HepG2 (cell line): ENCODE measurements around the gene DEGS1. TPM values are rescaled to one million over a fixed set of nuclear protein-coding genes. Genes with fewer than 3 reads are reported as not detected.

Experiments used
- CSRNP1 ChIP-seq: sonication (generic); formaldehyde crosslinking; IDR thresholded peaks from 2 replicates; pipeline ENCODE4 v1.8.1; 2023; ENCODE audit warnings: mild to moderate bottlenecking, missing genetic modification reagents
- HOXA5 ChIP-seq: sonication (generic); formaldehyde crosslinking; IDR thresholded peaks from 2 replicates; pipeline ENCODE4 v1.4.0; 2020; ENCODE audit warnings: missing genetic modification reagents
- MAFG ChIP-seq: sonication (generic); formaldehyde crosslinking; IDR thresholded peaks from 2 replicates; pipeline ENCODE4 v1.5.1; 2020; ENCODE audit warnings: mild to moderate bottlenecking, missing genetic modification reagents
- MNT ChIP-seq: fragments of 450-650 bp; IDR thresholded peaks from 2 replicates; pipeline ENCODE4 v1.6.1; 2016
- RARG ChIP-seq: sonication (generic); formaldehyde crosslinking; IDR thresholded peaks from 2 replicates; pipeline ENCODE4 v1.4.0; 2020; ENCODE audit warnings: low read depth, mild to moderate bottlenecking, missing genetic modification reagents
- RFX5 ChIP-seq: IDR thresholded peaks from 2 replicates; pipeline ENCODE4 v1.6.1; 2011; ENCODE audit warnings: low read depth, low read length, improper control_type of control experiment
- RFXAP ChIP-seq: sonication (generic); formaldehyde crosslinking; IDR thresholded peaks from 2 replicates; pipeline ENCODE4 v1.4.0; 2020; ENCODE audit warnings: missing genetic modification reagents, borderline replicate concordance
- SNRNP70 ChIP-seq: fragments of 200-400 bp; formaldehyde crosslinking; IDR thresholded peaks from 2 replicates; pipeline ENCODE4 v1.6.1; 2017; ENCODE audit warnings: mild to moderate bottlenecking, low read depth, low read length, moderate library complexity
- SOX5 ChIP-seq: IDR thresholded peaks from 2 replicates; pipeline ENCODE4 v1.6.1; 2016; ENCODE audit warnings: borderline replicate concordance
- SP1 ChIP-seq, 2 experiments: fragments of 450-650 bp in 1 of 2; sonication (generic) in 1 of 2; formaldehyde crosslinking in 1 of 2; IDR thresholded peaks; 2 replicates each; pipeline versions ENCODE4 v1.4.0 to v1.6.1; 2016 to 2020; ENCODE audit warnings: missing genetic modification reagents in 1 of 2
- SP2 ChIP-seq: sonication (generic); formaldehyde crosslinking; IDR thresholded peaks from 2 replicates; pipeline ENCODE4 v1.5.1; 2020; ENCODE audit warnings: mild to moderate bottlenecking, missing genetic modification reagents
- SRF ChIP-seq: IDR thresholded peaks from 2 replicates; pipeline ENCODE4 v1.6.1; 2011; ENCODE audit warnings: mild to moderate bottlenecking, low read depth, low read length, moderate library complexity
- TRAFD1 ChIP-seq: sonication (generic); formaldehyde crosslinking; IDR thresholded peaks from 2 replicates; pipeline ENCODE4 v1.5.1; 2020; ENCODE audit warnings: missing genetic modification reagents, mild to moderate bottlenecking, borderline replicate concordance
- TRIM22 ChIP-seq: fragments of 450-650 bp; IDR thresholded peaks from 2 replicates; pipeline ENCODE4 v1.6.1; 2017
- ZBTB49 ChIP-seq: sonication (generic); formaldehyde crosslinking; IDR thresholded peaks from 2 replicates; pipeline ENCODE4 v1.4.0; 2020; ENCODE audit warnings: missing genetic modification reagents, borderline replicate concordance
- ZKSCAN8 ChIP-seq: IDR thresholded peaks from 2 replicates; pipeline ENCODE4 v1.6.1; 2016; ENCODE audit warnings: borderline replicate concordance, missing genetic modification reagents, missing compliant biosample characterization
- ZMYM3 ChIP-seq: sonication (generic); formaldehyde crosslinking; IDR thresholded peaks from 2 replicates; pipeline ENCODE4 v1.5.1; 2020; ENCODE audit warnings: mild to moderate bottlenecking, missing genetic modification reagents
- ZNF253 ChIP-seq: sonication (generic); formaldehyde crosslinking; IDR thresholded peaks from 2 replicates; pipeline ENCODE4 v1.8.0; 2022; ENCODE audit warnings: mild to moderate bottlenecking, missing genetic modification reagents, borderline replicate concordance
- ZNF264 ChIP-seq: sonication (generic); formaldehyde crosslinking; IDR thresholded peaks from 2 replicates; pipeline ENCODE4 v1.4.0; 2020; ENCODE audit warnings: missing genetic modification reagents
- ZNF546 ChIP-seq: sonication (generic); formaldehyde crosslinking; conservative IDR thresholded peaks from 2 replicates; pipeline ENCODE4 v1.8.1; 2023; ENCODE audit warnings: mild to moderate bottlenecking, missing genetic modification reagents
- ZNF652 ChIP-seq: IDR thresholded peaks from 2 replicates; pipeline ENCODE4 v1.6.1; 2016; ENCODE audit warnings: low read depth, borderline replicate concordance
- ZNF773 ChIP-seq: sonication (generic); formaldehyde crosslinking; IDR thresholded peaks from 2 replicates; pipeline ENCODE4 v1.4.0; 2020; ENCODE audit warnings: missing genetic modification reagents, borderline replicate concordance
- polyA plus RNA-seq, 8 experiments: library from polyadenylated mRNA; depleted of rRNA in 3 of 8; stranded (reverse) in 7 of 8; unstranded in 1 of 8; fragments of >200 nt; fragmentation: Illumina TruSeq in 4 of 8; extraction: Trizol in 4 of 8; gene quantifications; 2 replicates each; pipeline versions ENCODE4 v1.2.1 to v1.2.3, GENCODE V29; 2011 to 2016; ENCODE audit warnings: low read depth in 4 of 8, missing spikeins in 1 of 8, mixed read lengths in 1 of 8; ENCODE audit not compliant: insufficient read depth in 1 of 8
- total RNA-seq, 5 experiments: library from RNA; depleted of rRNA; stranded (reverse); fragments of >200 nt; fragmentation: Illumina TruSeq; extraction: Trizol; gene quantifications; 2 replicates each; pipeline ENCODE4 v1.2.3, GENCODE V29; 2016; ENCODE audit warnings: low read depth in 1 of 5

The DEGS1 gene
- total and polyA plus RNA-seq, 2 of the 13 experiments (the other 11 are each of a cell fraction or from before 2014, with no cell fraction given): 18.1 to 35.9 TPM

GRCh38 chr1:224183591-224184312 lies 712 bp downstream of the DEGS1 start (continued):
- TF ChIP-seq ZBTB49 (CRISPR knock-in tag) (no peak), MAFG (CRISPR knock-in tag) (no peak), HOXA5 (no peak; the same call in 1 of the 2 replicates), CSRNP1 (CRISPR knock-in tag) (no peak), SRF (peak; percentile 94), ZNF264 (CRISPR knock-in tag) (no peak), ZKSCAN8 (CRISPR knock-in tag) (no peak), RFX5 (no peak), SOX5 (CRISPR knock-in tag) (no peak), ZNF652 (CRISPR knock-in tag) (no peak), ZNF773 (CRISPR knock-in tag) (no peak), RFXAP (CRISPR knock-in tag) (peak; percentile 58; the same call in 1 of the 2 replicates), ZNF253 (CRISPR knock-in tag) (no peak), TRAFD1 (CRISPR knock-in tag) (no peak), ZMYM3 (CRISPR knock-in tag) (no peak), SP1 (IDR thresholded peaks at IDR 0.05) (no peak), SP1 (CRISPR knock-in tag; IDR thresholded peaks at IDR 0.05) (no peak), RARG (no peak), TRIM22 (no peak), ZNF546 (CRISPR knock-in tag) (no peak), SNRNP70 (no peak), MNT (no peak), SP2 (no peak)
